Left hindlimb (tissue), 1 donor: Measurements from ENCODE around the gene LRRC4B.

Experiments used
- DNase-seq: peaks from one replicate; pipeline ENCODE4 v3.0.0-alpha.2; 2018

The LRRC4B gene

GRCh38 chr19:50570997-50571396 lies 2.8 kb upstream of the LRRC4B start:
- DNase-seq = no peak

DNA sequence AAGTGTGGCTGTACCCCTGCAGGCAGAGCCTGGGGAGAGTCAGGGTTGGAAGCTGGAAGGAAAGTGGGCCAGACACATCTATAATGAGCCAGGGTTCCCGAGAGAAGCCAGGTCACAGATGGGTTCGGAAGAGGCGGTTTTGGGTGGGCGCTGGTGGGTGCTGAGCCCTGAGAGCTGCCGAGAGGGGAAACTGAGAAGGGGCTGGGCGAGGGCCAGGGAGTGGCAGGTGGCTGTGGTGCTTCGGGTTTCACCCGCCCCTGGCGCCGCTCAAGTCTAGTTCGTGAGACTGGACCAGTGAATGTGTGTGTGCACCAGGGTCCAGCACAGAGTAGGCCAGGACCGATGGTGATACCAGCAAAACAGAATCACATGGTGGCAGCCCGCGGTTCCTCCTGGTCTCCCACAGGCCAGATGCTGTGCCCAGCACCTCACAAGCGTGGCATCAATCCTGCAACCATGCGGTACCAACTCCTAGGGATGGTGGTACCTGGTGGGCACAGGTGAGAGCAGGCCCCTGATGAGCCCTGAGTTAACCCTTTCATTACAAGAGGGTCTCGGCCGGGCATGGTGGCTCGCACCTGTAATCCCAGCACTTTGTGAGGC lies 1.8 kb upstream of the LRRC4B start:
- DNase-seq = no peak

GRCh38 chr19:50568728-50569698 lies 778 bp upstream of the LRRC4B start:
- DNase-seq = no peak

- DNase-seq = no peak
Observed at GRCh38 chr19:50567052-50567841, 988 bp downstream of the LRRC4B start.

DNA sequence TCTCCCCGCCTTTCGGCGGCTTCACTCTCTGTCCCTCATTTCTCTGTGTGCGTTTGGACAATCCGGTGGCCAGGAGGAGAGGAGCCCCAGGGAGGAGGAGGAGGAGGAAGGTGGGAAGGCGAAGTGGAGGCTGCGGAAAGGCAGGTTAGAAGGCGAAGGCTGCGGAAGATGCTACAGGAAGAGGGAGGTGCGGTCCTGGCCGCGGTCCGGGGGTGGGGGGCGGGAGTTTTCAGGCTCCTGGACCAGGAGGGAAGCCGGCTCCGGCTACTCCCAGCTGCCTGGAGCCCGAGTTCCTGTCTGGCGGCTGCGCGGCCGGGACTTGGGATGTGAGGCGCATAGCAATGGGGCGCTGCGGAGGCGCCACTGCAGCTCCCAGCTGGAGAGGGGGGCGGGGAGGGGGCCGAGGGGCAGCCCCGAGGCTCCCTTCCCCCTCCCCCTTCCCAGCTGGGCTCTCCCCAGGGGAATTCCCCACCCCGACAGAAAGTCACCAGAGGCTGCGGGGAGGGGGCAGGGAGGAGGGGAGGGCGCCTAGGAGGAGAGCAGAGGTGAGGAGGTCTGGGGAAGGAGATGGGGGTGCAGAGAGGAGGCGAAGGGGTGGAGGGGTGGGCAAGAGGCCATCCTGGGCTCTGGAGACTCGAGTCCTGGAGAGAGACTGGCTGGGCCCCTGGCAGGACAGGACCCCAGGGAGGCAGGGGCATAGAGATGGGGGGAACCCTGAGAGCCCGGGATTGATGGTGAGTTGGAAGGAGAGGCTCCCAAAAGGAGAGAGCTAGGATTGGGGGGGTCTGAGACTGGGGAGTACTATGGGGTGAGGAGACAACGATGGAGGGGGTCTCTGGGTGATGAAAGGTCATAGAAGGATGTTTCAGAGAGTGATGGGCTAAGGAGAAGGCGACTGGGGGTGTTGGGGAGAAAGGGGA lies 2.0 kb downstream of the LRRC4B start:
- DNase-seq = no peak

GRCh38 chr19:50564229-50565105 lies 3.8 kb downstream of the LRRC4B start:
- no peak for DNase-seq

DNA sequence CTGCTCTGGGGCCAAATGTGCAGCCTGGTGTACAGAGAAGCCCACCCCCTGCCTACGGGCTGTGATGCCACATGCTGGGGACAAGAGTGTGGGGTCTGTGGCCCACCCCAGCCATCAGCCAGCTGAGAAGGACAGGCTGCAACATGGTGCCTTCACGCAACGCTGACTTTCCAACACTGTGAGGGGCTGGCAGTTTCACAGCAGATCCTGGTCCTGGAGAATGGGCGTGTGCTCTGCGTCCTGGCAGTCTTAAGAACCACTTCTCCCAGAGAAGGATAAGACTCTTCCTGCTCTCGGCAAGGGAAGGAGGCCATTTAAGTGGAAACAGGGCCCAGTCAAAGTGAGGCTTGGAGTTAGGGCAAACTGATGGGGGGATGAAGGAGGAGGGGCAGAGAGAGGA lies 4.6 kb downstream of the LRRC4B start:
- no peak for DNase-seq

- DNase-seq = no peak
Observed at GRCh38 chr19:50562996-50563395, 5.2 kb downstream of the LRRC4B start.

DNA sequence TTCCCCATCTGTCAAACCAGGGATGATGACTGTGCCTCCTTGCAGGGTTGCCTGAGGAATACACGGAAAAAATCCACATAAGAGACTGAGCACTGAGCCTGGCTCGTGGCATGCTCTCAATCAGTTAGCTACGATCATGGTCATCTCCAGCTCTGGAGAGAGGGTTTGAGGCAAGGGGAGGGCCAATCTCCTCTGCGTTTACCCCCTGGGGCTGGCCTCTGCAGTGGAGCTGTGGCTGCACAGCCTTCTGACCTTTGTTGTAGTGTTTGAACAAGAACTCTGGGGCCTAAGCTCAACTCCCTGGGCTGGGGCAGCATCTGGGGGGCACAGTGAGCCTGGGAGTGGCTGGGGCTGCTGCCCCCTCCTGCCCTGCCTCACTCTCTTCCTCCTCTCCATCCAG lies 5.9 kb downstream of the LRRC4B start:
- DNase-seq = no peak

DNA sequence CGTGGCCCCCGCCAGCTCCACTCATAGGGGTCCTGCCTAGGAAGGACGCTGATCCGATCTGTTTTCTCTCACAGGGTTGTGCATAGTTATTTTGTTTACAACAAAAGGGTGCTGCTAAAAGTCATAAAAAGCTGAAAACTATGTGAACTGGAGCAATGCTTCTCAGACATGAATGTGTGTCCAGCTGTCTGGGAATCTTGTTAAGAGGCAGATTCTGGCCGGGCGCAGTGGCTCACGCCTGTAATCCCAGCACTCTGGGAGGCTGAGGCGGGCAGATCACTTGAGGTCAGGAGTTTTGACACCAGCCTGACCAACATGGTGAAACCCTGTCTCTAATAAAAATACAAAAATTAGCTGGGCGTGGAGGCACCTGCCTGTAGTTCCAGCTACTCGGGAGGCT lies 8.6 kb downstream of the LRRC4B start:
- no peak for DNase-seq

DNA sequence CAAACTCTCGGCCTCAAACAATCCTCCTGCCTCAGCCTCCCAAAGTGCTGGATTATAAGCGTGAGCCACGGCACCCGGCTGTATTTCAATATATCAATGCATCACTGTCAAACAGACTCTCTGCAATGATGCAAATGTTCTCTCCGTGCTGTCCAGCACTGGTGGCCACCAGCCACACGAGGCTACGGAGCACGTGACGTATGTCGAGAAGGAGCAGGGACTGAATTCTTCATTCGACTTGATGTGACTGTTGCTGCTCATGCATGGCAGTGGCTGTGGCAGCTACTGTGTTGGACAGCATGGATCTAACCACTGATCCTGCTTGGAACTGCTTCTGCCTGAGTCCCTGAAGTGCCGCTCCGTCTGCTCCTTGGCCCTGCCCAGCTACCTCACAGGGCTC lies 9.8 kb downstream of the LRRC4B start:
- no peak for DNase-seq

DNA sequence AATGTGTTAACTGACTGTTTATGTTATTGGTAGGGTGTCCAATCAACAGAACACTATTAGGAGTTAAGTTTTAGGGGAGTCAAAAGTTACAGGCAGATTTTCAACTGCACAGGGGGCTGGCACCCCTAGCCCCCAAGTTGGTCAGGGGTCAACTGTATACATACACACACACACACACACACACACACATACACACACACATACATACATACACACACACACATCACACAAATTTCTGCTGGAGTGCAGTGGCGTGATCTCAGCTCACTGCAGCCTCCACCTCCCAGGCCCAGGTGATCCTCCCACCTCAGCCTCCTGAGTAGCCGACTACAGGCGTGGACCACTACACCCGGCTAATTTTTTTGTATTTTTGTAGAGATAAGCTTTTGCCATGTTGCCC lies 10.2 kb downstream of the LRRC4B start:
- DNase-seq = no peak

DNA sequence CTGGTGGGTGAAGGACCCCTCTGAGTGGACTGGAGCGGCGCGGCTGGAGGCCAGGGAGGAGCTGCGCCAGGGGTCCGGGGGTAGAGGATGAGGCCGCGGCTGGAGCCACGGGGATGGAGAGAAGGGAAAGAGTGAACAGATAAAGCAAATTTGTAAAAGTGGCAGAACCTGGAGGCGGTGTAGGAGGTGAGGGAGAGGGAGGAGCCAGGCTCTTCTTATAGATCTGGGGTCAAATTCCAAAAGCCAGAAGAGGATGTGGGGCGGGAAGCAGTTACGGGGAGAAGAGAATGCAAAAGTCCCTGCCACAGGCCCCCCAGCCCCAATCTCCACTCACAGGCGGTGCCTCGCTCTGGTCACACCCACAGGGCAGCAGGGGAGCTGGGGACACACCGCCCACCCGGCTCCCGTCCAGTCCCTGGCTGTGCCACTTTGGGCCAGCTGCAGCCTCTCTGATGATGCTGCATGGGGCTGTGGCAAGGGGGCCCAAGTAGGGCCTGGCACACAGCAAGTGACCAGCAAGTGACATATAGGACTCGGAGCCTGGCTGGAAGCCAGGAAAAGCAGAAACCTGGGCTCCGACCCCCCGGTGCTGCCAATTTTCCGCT lies 11.1 kb downstream of the LRRC4B start:
- no peak for DNase-seq

DNA sequence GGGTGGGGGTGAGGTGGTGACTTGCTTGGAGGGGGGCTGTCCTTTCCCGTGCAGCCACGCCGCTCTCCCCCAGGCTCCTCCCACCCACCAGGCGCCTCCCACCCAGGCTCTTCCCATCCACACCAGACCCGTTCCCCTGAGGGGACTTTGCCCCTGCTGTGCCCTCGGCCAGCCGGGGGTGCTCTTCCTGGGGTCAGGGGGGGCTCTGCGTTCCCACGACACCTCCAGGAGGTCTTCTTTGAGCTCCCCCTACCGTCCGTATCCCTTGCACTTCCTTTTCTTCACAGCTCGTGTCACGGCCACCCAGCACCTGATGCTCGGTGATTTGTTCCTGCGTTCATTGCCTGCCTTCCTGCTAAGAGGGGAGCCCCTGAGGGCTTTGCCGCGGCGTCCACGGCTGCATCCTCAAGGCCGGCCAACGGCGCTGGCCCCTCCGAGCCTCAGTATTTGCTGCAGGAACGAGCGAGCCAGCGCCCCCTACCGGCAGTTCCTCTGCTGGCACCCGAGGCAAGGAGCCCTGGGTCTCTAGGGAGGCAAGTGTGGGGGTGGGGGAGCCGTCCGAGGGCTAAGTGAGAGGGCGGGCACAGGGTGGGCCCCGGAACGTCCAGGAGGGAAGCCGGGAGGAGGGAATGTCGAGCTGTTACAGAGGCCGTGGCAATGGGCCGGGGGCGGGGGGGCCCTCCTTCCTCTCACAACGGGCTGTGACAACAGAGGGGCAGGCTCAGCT lies 11.8 kb downstream of the LRRC4B start:
- DNase-seq = peak; percentile 77

DNA sequence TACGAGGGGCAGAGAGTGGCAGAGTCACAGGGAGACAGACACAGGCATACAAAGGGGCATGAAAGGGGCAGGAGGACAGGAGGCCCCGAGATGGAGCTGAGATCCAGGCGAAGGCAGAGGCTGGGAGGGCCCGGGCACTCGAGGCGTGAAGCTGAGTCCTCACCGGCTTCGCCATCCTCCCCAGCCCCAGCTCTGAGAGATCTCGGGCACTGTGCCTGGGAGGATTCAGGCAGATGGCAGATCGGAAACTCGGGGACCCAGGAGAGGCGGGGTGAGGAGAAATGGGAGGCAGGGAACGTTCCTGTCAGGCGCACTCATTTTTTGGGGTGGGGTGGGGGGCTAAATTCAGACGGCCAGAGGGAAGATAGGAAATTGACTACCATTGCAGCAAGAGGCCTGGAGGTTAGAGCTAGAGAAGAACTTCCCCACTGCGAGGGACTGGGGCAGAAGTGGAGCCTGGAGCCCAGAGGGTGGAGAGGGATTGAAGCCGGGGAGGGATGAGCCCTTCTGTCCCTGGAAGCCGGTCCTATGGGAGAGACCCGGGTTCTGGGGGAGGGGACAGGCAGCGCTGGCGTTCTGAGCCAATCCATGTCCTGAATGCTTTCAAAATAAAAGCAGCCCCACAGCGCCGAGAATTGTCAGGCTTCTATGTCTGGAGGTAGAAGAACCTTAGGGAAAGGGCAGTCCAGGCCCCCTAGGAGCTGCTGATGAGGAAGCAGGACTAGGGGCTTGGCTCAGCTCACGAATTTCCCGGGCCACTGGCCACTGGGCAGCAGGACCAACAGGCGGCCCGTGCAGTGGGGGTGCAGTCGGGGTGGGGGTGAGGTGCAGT lies 12.6 kb downstream of the LRRC4B start:
- DNase-seq = no peak

DNA sequence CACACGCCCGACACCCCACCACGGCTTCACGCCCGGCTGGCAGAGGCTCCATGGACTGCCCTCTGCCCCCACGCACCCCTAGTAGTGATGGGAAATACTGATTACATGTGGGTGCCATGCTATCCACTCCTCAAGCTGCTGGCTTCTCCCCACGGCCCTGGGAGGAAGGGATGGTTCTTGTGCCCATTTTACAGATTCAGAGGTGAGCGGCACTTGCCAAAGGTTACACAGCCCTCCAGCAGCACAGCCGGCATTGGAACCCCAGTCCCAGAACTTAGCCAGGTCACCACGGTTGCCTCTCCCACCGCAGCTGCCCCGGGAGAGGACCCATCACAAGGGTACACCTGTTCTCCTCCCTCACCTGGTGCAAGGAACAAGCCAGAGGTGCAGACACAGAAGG lies 13.2 kb downstream of the LRRC4B start:
- no peak for DNase-seq

DNA sequence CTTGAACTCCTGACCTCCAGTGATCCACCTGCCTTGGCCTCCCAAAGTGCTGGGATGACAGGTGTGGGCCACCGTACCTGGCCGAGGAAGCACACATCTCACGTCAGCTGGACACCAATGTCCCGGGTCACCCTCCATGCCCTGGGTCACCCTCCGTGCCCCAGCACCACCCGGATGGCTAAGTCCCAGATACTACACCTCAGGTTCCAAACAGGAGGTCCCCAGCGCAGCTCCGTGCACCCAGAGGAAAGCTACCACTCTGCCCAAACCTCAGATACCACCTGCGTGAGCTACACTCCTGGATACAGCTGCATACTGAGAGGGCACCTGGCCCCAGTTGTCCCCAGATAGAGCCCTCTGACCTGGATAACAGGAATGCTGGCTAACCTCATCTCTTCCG lies 14.0 kb downstream of the LRRC4B start:
- DNase-seq = no peak

DNA sequence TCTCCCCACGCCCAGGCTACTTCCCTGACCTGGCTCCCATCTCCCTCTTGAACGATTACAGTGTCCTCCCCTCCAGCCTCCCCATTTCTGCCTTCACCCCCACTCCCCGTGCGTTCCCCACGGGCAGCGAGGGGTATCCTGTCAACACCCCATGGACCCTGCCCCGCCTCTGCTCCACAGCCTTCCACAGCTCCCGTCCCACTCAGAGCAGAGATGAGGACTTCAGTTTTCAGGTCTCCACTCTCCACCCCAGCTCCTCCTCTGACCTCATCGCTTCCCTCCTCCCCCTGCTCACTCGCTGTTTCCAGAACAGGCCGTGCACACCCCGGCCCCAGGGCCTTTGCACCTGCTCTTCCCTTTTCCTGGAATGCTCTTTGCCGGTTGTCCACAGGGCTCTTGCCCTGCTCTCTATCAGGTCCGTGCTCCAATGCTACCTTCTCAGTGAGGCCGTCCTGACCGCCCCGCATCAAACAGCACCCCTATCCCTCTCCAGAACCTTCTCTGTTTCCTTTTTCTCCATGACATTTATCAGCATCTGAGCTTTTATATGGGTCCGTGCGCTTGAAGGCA lies 15.0 kb downstream of the LRRC4B start:
- DNase-seq = no peak

GRCh38 chr19:50552540-50552939 lies 15.7 kb downstream of the LRRC4B start:
- DNase-seq = no peak
